Activated CD4-positive, alpha-beta memory T cell treated with anti-CD3 and anti-CD28 coated beads for 36 hours (primary cell): ENCODE results near the gene RAB8A. TPM values are rescaled to one million over a fixed set of nuclear protein-coding genes. Genes with fewer than 3 reads are reported as not detected.
"Not testable (repeated sequence)": the region's sequence is repeated elsewhere in the genome, so short reads cannot be mapped to it uniquely, and the experiment has no call there.

Experiments
- CTCF ChIA-PET: fragments of 350-600 bp; sonication (Branson Sonifier 250); formaldehyde crosslinking; loops from one replicate; lab custom pipeline; 2021; ENCODE audit warnings: antibody characterized with exemption, inconsistent platforms; lab: Charles Lee
- POLR2A ChIA-PET: fragments of 350-600 bp; sonication (Branson Sonifier 250); formaldehyde crosslinking; loops from one replicate; lab custom pipeline; 2021; ENCODE audit warnings: antibody characterized with exemption; lab: Charles Lee
- DNase-seq: peaks from one replicate; pipeline ENCODE4 v3.0.0-alpha.2; 2020
- H3K27ac Mint-ChIP-seq: one replicate; pipeline ENCODE4 v1.8.0; 2021; ENCODE audit warnings: mixed read lengths
- H3K27me3 Mint-ChIP-seq: one replicate; pipeline ENCODE4 v1.8.0; 2021; ENCODE audit warnings: mixed read lengths
- H3K36me3 Mint-ChIP-seq: one replicate; pipeline ENCODE4 v1.8.0; 2021; ENCODE audit warnings: mixed read lengths
- H3K4me1 Mint-ChIP-seq: one replicate; pipeline ENCODE4 v1.8.0; 2021; ENCODE audit warnings: low read depth, mixed read lengths
- H3K4me3 Mint-ChIP-seq: one replicate; pipeline ENCODE4 v1.8.0; 2021; ENCODE audit warnings: mild to moderate bottlenecking, mixed read lengths
- H3K9me3 Mint-ChIP-seq: one replicate; pipeline ENCODE4 v1.8.0; 2021; ENCODE audit warnings: mixed read lengths
- intact Hi-C: fragments of 100-400 bp; cut with micrococcal nuclease; formaldehyde crosslinking; loops from one replicate; pipeline ENCODE4 v1.15.1; 2023
- total RNA-seq, 2 experiments: library from RNA; stranded (reverse); gene quantifications; one replicate each; pipeline ENCODE4 v1.2.3, GENCODE V29; 2021

RAB8A gene
- total RNA-seq, 2 experiments from 2014 or later, result 146 to 154 TPM

DNA sequence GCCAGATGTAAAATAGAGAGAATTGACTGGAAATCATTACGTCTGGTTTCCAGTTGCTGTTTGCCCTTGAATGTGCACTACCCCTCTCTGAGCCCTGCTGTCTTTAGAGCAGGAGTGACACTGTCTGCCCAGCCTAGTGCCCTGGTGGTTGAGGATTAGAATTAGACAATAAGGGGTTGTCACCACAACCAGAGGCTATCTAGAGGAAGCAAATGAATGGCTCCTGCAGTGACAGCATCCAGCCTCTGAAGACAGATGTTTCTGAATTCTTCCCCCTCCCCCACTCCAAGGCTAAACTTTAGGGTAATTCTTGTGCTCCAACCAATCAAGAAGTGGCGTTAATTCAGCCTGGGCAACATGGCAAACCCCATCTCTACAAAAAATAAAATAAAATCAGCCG, 2.0 kb downstream of the RAB8A start:
- DNase-seq, result peak; percentile 31
- Mint-ChIP-seq H3K27ac (peak overlapping the region; percentile 71), H3K4me3 (peak overlapping the region; percentile 60), H3K27me3 (no peaks in the 10 kb centered on the region), H3K9me3 (no peaks in the 10 kb centered on the region), H3K36me3 (peaks cover 34% of the 10 kb centered on the region), H3K4me1 (peaks cover 64% of the 10 kb centered on the region)
- POLR2A ChIA-PET, result no interaction called here
- CTCF ChIA-PET, result interaction anchor here (1.4 to 3.5 kb wide), 2 partner anchors 19 to 43 kb away, joined by 5 to 19 read pairs; no protein-coding TSS in a partner anchor
- intact Hi-C loops, result loop anchor here (10.0 kb wide), 1 partner anchor 221 kb away; no protein-coding TSS in a partner anchor

DNA sequence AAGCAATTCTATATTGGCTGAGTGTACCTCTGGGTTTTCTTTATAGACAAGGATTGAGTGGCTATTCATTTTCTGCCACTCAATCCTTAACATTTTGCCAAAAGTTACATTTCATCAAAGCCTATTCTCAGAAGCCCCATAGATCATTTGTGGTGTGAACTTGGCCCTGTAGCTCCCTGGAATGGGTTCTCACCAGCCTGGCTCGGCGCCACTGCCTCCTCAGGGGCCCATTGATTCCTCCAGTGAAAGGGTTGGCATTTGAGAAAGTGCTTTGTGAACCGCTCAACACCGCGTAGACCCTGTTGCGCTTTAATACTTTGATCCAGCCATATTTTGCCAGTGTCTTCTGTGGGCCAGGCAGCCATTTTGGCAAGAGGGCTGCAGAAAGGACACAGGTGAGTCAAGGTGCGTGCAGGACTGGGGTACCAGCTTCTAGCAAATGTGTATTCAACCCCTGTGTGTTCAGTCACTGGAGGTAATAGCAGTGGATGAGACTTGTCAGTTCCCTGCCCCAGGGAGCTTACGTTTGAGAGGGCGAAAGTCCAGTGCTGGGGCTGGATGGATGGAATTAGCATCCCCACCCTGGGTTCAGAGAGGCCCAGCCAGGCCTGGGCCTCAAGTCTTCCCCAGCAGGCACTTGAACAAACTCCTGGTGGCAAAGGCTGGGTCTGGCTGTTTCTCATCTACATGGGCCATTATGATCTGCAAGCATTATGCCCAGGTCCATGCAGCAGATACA, 3.8 kb downstream of the RAB8A start:
- Mint-ChIP-seq H3K27ac (peak overlapping the region; percentile 70), H3K4me1 (peaks cover 79% of the 10 kb centered on the region), H3K36me3 (peaks cover 48% of the 10 kb centered on the region), H3K4me3 (no peak overlapping the region), H3K9me3 (no peaks in the 10 kb centered on the region), H3K27me3 (no peaks in the 10 kb centered on the region)
- ChIA-PET POLR2A (interaction anchor here (0.8 to 1.0 kb wide), 3 partner anchors 13 to 36 kb away, joined by 3 to 5 read pairs (median 3); no protein-coding TSS in a partner anchor), CTCF (interaction anchor here (1.8 kb wide), 1 partner anchor 74 kb away, joined by 5 read pairs; no protein-coding TSS in a partner anchor)
- no peak for DNase-seq
- intact Hi-C loops, result loop anchor here (5.0 to 10.0 kb wide), 2 partner anchors 47 to 219 kb away; no protein-coding TSS in a partner anchor

DNA sequence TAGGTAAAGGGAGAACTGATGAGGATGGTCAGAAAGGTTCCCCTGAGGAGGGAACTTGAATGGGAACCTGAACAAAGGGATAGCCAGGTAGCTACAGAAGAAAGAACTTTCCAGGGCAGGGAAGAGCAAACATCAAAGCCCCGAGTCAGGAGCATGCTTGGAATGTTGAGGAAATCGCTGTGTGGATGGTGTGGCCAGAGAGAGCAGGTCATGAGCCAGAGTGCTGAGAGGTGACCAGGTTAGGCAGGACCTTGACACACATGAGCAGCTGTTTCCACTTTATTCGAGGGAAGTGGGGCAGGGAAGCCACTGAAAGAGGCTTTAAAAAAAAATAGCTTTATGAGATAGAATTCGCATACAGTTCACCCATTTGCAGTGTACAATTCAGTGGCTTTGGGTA, 4.4 kb downstream of the RAB8A start:
- intact Hi-C loops, result loop anchor here (5.0 to 10.0 kb wide), 2 partner anchors 46 to 219 kb away; no protein-coding TSS in a partner anchor
- H3K27me3 Mint-ChIP-seq, result no peaks in the 10 kb centered on the region
- ChIA-PET POLR2A (interaction anchor here (0.8 to 1.0 kb wide), 2 partner anchors 30 to 40 kb away, joined by 3 read pairs; partner anchors contain the start of gene TPM4), CTCF (interaction anchor here (1.8 kb wide), 1 partner anchor 74 kb away, joined by 5 read pairs; no protein-coding TSS in a partner anchor)
- no peak for DNase-seq
- H3K36me3 Mint-ChIP-seq, result peaks cover 50% of the 10 kb centered on the region
- H3K9me3 Mint-ChIP-seq, result no peaks in the 10 kb centered on the region
- peaks cover 83% of the 10 kb centered on the region for H3K4me1 Mint-ChIP-seq
- H3K4me3 Mint-ChIP-seq, result no peak overlapping the region
- H3K27ac Mint-ChIP-seq, result peak overlapping the region; percentile 60

DNA sequence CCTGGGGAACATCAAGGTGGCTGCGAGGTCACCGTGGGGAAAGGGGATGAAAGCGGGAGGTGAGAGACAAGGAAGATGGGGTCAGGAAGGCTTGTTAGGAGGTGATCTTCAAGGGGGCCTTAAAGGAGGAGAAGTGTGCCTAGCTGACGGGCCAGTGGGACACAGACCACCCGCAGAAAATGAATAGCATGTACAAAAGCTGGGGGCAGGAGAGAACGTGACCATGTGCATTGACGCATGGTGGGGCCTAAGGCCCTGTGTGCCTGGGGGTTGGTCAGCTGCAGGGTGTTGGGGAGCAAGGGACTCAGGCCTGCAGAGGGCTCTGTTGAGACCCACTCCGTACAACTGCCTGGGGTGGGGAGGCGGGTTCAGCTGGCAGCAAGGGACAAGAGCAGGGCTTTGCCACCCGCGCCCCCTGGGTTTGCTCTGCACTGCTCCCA, 5.9 kb downstream of the RAB8A start:
- CTCF ChIA-PET, result interaction anchor here (0.8 to 1.6 kb wide), 6 partner anchors 26 to 76 kb away, joined by 3 to 7 read pairs (median 4); partner anchors contain the start of genes FAM32A, HSH2D and TPM4
- POLR2A ChIA-PET, result interaction anchor here (0.9 to 2.7 kb wide), 5 partner anchors 23 to 44 kb away, joined by 3 to 12 read pairs (median 6); partner anchors contain the start of genes HSH2D and TPM4
- Mint-ChIP-seq H3K36me3 (peaks cover 57% of the 10 kb centered on the region), H3K4me3 (peak overlapping the region; percentile 55), H3K4me1 (peaks cover 86% of the 10 kb centered on the region), H3K27ac (peak overlapping the region; percentile 97), H3K9me3 (no peaks in the 10 kb centered on the region), H3K27me3 (no peaks in the 10 kb centered on the region)
- intact Hi-C loops, result loop anchor here (2.0 to 10.0 kb wide), 6 partner anchors 27 to 217 kb away; partner anchors contain the start of gene FAM32A
- DNase-seq, result peak; percentile 29

DNA sequence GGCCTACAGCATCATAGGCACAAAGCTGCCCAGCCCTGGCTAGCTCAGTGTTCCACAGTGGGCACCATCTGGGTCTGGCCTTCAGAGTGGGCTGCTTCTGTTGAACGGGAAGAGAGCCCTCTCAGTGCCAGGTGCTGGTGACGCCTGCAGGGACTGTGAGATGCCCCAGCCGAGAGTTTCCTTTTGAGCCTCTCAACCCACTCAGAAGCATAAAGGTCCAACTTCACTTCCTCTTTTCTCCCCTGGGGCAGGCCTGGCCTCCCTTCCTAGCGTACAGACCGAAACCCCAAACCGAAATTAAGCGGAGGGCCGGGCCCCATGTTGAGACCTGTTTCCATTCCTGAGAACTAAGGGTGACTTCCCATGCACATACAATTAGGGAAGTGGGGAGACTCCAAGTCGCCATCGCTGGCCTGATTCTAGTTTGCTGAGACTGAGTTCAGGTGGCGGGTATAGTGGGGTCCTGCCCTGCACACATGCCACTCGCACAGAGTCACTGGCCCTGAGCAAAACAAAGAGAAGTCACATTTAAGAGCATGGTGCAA, 6.9 kb downstream of the RAB8A start:
- DNase-seq, result peak; percentile 84
- Mint-ChIP-seq H3K36me3 (peaks cover 57% of the 10 kb centered on the region), H3K27me3 (no peaks in the 10 kb centered on the region), H3K27ac (peak overlapping the region; percentile 97), H3K9me3 (no peaks in the 10 kb centered on the region), H3K4me3 (peak overlapping the region; percentile 55), H3K4me1 (peaks cover 79% of the 10 kb centered on the region)
- ChIA-PET POLR2A (interaction anchor here (0.9 to 2.7 kb wide), 6 partner anchors 24 to 48 kb away, joined by 3 to 12 read pairs (median 6); partner anchors contain the start of genes HSH2D and TPM4), CTCF (interaction anchor here (0.8 to 1.6 kb wide), 6 partner anchors 25 to 77 kb away, joined by 3 to 7 read pairs (median 4); partner anchors contain the start of genes FAM32A, HSH2D and TPM4)
- intact Hi-C loops, result loop anchor here (1.0 to 10.0 kb wide), 8 partner anchors 7 to 216 kb away; partner anchors contain the start of genes FAM32A and RAB8A

DNA sequence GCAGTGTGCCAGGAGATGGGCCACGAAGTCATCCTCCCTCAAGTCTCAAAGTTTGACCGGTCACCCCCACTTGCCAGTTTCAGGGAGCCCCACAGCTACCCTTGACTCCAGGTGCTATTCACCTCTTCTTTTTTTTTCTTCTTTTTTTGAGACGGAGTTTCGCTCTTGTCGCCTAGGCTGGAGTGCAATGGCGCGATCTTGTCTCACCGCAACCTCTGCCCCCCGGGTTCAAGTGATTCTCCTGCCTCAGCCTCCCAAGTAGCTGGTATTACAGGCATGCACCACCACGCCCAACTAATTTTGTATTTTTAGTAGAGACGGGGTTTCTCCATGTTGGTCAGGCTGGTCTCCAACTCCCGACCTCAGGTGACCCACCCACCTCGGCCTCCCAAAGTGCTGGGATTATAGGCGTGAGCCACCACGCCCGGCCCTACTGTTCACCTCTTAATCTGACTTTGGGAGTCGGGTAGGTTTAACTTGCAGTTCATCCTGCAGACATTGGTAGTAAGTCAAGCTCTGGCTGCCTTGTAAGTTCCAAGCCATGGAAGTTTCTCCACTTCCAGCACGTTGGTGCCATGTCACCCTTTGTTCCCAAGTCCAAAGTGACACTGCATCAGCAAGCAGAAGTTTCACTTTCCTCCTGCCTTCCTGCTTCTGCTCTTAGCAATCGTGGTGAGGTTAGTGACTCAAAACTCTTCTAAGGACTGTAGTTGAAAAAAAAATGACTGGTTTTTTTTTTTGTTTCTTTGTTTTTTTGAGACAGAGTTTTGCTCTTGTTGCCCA, 7.6 kb downstream of the RAB8A start:
- POLR2A ChIA-PET, result interaction anchor here (0.6 to 2.7 kb wide), 8 partner anchors 24 to 249 kb away, joined by 3 to 12 read pairs (median 4); partner anchors contain the start of genes FAM32A, HSH2D and TPM4
- Mint-ChIP-seq H3K36me3 (peaks cover 60% of the 10 kb centered on the region), H3K27ac (peak overlapping the region; percentile 97), H3K4me1 (peaks cover 74% of the 10 kb centered on the region), H3K4me3 (peak overlapping the region; percentile 55)
- CTCF ChIA-PET, H3K27me3 Mint-ChIP-seq, H3K9me3 Mint-ChIP-seq: not testable (repeated sequence)
- intact Hi-C loops, result loop anchor here (1.0 to 10.0 kb wide), 8 partner anchors 8 to 216 kb away; partner anchors contain the start of genes FAM32A and RAB8A
- DNase-seq, result peak; percentile 72

DNA sequence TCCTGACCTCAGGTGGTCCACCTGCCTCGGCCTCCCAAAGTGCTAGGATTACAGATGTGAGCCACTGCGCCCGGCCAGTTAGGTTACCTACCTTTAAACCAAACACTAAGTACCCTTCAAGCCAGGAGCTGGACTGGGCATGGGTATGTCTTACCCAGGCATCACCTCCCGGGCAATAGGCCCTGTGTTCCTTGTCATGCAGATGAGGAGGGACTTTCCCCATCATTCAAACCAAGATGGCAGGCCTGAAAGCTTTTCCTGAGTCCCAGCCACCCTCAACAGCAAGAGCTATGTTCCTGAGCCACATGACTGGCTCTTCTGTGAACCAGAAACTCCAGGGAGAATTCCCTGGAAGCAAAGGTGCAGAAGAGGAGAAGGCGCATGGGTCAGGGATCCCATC, 9.5 kb downstream of the RAB8A start:
- POLR2A ChIA-PET, result interaction anchor here (0.9 kb wide), 1 partner anchor 22 kb away, joined by 3 read pairs; the partner anchor contains the start of gene HSH2D
- CTCF ChIA-PET, result no interaction called here
- H3K36me3 Mint-ChIP-seq, result peaks cover 59% of the 10 kb centered on the region
- no peaks in the 10 kb centered on the region for H3K27me3 Mint-ChIP-seq
- H3K9me3 Mint-ChIP-seq, result no peaks in the 10 kb centered on the region
- H3K4me1 Mint-ChIP-seq, result peaks cover 57% of the 10 kb centered on the region
- intact Hi-C loops, result no loop called here
- DNase-seq, result no peak
- H3K4me3 Mint-ChIP-seq, result no peak overlapping the region
- H3K27ac Mint-ChIP-seq, result peak overlapping the region; percentile 97

DNA sequence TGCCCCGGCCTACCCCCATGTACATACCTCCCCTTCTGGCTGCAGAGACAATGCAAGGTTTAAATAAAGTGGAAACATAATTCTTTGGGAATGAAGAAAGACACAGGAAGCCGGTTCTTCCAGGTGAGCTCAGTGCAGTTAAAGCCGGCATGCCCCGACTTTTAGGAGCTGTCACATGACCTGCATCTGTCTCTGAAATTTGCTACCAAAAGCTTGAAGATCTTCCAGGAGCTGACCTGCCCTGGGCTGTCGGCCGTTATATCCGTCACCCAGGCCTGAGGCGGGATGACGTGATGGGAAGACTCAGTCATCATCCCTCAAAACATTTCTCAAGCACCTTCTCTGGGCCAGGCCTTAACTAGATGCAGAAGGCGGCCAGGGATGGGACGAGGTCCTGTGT, 10.3 kb downstream of the RAB8A start:
- Mint-ChIP-seq H3K4me3 (no peak overlapping the region), H3K9me3 (no peaks in the 10 kb centered on the region), H3K4me1 (peaks cover 49% of the 10 kb centered on the region), H3K27me3 (no peaks in the 10 kb centered on the region), H3K27ac (peak overlapping the region; percentile 18), H3K36me3 (peaks cover 64% of the 10 kb centered on the region)
- DNase-seq, result no peak
- intact Hi-C loops, result no loop called here
- POLR2A ChIA-PET, result no interaction called here
- CTCF ChIA-PET, result interaction anchor here (1.5 kb wide), 1 partner anchor 11 kb away, joined by 6 read pairs; no protein-coding TSS in a partner anchor

DNA sequence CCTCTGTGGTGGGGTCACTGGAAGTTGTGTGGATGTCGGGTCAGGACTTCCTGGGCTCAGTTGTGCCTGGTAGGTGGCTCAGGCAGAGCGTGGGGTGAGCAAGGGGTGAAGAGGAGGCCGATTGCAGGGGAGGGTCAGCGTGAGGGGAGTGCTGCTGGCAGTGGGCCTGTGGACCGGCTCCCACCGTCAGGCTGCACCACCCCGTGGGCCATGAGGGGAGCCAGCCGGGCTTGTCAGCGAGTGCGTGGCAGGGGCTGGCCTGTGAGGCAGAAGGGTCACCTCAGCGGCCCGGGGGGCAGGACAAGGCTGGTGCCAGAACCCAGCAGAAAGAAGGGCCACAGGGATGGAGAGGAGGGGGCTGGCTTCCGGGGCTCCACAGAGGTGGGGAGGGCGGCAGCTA, 13.3 kb downstream of the RAB8A start:
- no peak for DNase-seq
- no peak overlapping the region for H3K4me3 Mint-ChIP-seq
- H3K27ac Mint-ChIP-seq, result peak overlapping the region; percentile 34
- peaks cover 19% of the 10 kb centered on the region for H3K4me1 Mint-ChIP-seq
- no peaks in the 10 kb centered on the region for H3K9me3 Mint-ChIP-seq
- peaks cover 68% of the 10 kb centered on the region for H3K36me3 Mint-ChIP-seq
- H3K27me3 Mint-ChIP-seq, result no peaks in the 10 kb centered on the region
- ChIA-PET CTCF (no interaction called here), POLR2A (no interaction called here)
- intact Hi-C loops, result no loop called here

DNA sequence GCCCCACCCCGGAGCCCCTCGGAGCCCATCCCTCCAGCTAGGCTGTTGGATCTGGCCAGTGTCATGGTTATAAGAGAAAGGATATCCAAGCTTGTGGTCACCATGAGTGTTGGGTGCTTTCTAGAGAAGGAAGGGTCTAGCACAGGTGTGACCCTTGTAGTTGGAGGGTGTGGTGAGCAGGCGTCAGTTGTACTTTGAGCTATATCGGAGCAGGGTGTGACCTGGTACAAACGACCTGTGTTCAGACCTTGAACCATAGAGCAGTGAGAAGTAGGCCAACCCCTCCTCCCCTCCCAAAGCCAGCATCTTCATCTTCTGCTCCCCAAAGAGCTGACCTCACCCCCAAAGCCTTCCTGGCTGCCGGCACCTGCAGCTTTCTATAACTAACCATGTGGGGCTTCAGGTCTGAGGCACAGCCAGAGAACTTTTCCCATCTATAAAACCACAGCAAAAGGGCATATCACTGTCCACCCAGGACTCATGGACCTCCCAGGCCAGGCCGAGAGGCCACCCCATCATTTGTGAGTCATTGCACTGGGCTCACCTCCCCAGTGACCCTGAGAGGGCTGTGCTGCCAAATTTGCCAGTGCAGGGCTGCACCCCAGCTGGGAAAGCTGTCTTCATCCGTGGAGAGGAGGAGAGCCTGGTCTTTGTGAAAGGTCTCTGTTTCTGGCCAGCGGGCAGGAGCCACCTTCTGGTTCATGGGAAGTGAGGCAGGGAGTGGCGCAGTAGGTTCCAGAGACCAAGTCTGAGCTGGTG, 14.2 kb downstream of the RAB8A start:
- Mint-ChIP-seq H3K4me1 (peaks cover 12% of the 10 kb centered on the region), H3K27me3 (no peaks in the 10 kb centered on the region), H3K4me3 (no peak overlapping the region), H3K27ac (no peak overlapping the region), H3K36me3 (peaks cover 71% of the 10 kb centered on the region), H3K9me3 (no peaks in the 10 kb centered on the region)
- intact Hi-C loops, result no loop called here
- POLR2A ChIA-PET, result interaction anchor here (0.8 kb wide), 1 partner anchor 10 kb away, joined by 3 read pairs; no protein-coding TSS in a partner anchor
- no peak for DNase-seq
- CTCF ChIA-PET, result interaction anchor here (1.3 kb wide), 1 partner anchor 84 kb away, joined by 4 read pairs; no protein-coding TSS in a partner anchor
